Dedifferentiated amniotic fluid mesenchymal stem cell (primary cell): ENCODE results near the gene LYSMD3.

Experiments used
- DNase-seq: peaks from one replicate; pipeline ENCODE4 v3.0.0-alpha.2; 2016; ENCODE audit errors: extremely low spot score

LYSMD3 gene

DNA sequence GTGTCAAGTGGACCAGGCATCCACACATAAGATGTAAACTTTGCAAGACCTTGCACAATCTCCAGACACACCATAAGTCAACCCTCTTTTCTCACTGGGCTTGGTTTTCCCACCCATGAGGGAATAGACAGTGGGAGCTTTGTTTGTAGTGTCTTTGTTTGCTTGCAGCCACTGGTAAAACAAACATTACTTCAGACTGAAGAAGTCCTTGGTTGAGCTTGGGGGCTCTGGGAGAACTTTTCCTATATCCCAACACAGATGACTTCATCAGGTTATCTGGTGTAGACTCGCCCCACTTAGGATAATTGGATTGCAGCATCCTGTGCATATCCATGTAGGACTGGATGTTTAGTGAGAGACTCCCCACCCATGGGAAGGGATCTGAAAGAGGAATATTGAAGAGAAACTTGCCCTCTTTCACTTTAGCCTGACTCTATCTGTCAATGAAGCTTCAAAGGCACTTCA is 17.7 kb upstream of the LYSMD3 start:
- no peak for DNase-seq

DNA sequence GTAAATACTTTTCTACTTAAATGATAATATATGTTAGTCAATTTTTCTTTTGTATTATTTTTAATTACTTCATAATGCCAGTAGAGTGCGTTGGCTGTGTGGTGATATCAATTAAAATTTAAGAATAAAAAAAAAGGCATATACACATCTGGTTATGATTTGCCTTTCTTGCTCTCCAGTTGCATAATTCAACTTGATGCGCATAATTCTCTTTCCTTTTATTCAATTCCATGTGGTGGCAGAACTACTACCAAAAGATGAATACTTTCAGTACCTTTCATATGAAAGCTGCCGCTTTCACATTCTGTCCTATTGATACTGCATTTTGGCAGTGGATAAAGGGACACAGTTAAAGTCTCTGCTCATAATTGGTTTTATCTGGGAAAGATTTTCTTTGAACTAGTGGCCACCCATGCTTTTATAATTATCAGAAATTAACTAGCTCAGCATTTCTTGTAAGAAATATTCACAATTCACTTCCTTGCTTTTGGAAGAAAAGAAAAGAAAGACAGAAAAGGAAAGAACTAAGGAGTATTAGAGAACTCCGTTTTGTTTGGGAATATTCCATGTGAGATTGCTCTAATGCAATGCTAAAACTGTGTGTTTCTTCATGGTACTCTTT is 16.9 kb upstream of the LYSMD3 start:
- DNase-seq = no peak

DNA sequence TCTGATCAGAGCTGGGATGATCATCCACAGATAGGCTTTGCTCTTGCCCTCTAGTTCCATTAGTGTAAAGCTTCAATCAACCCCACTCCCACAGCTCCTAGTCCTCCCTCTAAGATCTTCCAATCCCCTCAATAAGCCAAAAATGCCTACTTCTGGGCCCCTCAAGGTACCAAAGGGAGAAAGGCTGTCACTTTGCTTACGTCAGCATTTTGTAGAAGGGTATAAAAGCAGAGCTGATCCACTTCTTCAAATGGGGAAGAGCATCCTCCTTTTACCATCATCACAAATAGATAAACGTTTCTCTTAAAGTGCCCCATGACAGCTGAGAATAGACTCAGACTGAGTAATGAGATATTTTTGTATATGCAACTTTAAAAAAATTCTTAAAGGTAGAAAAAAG is 16.1 kb upstream of the LYSMD3 start:
- DNase-seq = no peak

DNA sequence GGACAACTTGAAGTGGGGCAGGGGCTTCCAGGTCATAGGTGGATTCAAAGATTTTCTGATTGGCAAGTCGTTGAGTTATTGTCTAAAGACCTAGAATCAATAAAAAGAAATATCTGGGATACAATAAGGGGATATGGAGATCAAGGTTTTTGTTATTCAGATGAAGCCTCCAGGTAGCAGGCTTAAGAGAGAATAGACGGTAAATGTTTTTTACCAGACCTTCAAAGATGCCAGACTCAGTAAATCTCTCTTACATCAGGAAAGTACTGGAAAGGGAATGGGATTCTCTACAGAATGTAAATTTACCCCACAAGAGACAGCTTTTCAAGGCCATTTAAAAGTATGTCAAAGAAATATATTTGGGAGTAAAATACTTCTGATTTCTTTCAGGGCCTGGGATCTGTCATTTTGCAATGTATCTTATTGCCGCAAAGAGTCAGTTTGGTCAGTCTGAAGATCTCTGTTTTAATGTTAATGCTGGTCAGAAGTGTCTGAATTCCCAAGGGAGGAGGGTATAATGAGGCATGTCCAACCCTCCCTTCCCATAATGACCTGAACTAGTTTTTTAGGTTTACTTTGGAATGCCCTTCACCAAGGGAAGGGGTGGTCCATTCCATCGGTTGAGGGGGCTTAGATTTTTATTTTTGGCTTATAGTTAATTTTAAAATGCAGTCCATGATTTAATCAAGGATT is 13.6 kb upstream of the LYSMD3 start:
- no peak for DNase-seq

DNA sequence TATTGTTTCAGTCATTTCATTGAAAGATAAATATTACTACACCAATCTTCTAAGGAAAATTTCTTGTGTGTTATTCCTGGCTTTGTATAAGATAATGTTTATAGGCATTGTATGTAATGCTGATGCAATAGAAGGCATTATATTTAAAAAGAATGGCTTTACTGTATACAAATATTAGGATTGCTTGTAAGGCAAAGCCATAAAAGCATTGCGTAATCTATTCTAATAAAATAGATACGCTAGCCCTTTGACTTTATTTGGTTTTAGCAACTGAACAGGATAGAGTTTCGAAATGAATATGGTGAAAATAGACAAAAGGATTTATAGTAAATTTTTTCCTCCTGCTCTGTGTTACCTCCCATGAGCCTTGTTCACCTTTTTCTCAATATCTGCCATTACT is 5.5 kb upstream of the LYSMD3 start:
- no peak for DNase-seq

DNA sequence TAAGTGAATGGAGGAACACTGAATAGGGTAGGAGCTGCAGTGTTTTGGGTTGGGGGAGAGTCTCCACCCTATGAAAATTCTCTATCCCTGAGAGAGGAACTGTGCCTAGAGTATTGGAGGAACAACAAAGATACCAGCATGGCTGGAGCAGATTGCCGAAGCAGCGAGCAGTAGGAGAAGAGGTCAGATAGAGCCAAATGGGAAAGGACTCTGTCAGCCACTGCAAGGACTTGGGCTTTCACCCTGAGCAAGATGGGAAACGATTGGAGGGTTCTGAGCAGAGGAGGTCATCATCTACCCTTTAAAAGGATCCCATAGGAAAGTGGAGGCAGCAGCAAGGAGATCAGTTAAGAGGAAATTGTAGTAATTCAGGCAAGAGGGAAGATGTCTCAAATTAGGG is 4.4 kb upstream of the LYSMD3 start:
- DNase-seq = no peak

DNA sequence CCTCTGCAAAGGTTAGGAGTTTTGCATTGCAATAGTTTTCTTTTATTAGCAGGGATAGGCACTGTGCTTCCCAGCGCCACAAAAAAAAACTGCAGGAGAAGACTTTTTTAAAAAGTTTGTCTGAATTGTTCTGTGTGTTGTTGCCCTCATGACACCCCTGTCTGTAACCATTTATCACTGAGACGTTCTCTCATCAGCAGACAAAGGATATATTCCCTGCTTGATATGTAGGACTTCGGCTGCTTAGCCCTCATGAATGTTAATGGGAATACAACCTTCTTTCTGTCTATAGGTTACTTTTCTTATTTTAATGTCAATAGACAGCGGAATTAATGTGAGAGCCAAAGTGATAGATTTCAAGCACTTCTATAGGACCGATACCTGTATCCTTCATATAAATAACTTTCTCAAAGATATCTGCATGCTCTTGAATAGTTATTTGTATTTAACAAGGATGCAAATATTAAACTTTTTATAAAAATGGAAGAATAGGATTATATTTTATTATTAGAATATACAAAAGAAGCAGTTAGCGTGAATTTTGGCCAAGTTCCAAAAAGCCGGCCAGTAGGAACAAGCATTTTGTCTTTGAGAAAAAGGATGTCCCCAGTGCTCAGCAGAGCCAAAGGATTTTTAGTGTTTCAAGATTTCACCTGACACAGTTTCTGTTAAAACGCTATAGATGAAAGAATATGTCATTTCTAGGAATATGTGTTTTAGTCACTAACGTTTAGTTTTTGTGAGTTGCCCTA is 1.5 kb upstream of the LYSMD3 start:
- DNase-seq = no peak

DNA sequence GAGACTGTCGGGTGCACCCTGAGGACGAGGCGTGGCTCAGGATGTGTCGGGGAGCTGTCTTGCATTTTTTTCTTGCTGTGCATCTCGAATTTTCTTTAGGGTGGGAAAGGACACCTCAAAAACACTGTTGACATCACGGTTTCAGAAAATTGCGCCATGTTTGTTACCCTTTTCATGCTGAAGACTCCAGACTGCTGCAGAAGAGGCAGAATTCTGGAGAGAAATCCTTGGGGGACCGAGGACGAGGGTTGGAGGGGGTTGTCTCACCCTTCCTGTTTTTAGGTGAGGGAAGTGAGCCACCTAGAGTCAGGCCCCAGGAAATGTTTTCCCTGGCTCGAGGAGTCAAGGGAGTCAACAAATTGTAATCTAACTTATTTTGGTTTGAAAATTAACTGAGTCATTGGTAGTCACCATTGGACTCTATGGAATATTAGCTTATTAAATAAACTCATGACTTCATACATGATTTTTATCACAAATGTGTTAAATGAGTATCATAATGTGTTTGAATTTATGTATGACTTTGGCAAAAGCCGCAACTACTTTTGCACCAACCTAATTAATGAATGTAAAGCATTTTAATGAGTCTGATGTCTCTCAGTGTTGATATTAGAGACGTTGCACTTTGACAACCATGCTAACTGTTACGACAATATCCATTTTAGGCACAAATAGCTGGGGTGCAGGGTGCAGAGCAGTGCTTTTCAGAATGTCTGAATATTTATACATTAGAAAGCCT is 724 bp upstream of the LYSMD3 start:
- DNase-seq = peak; percentile 79

DNA sequence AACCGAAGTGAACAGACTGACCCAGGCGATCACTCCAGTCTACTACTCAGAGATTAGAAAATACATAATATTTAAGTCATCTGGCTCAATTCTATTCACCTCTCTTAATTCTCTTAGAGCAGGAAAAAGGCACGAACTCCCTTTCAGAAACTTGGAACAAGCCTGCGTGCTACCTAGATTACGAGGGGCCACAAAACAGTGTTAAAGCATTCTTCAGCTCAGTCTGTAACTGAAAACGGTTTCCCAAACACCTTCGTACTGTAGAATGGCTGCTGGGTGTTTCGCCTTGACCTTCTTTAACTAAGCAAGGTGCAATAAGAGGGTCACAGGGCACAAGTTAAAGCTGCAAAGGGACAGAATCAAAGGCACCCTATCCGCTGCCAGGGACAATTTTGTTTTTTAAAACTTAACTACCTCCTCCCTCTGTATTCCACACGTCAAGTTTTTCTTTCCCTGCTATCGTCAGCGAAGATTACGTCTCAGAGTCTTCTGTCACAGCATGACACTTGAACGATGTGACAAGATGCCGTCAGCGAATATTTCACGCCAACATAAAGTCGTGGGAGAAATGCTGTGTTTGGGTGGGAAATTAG is 687 bp downstream of the LYSMD3 start:
- peak; percentile 58 for DNase-seq

DNA sequence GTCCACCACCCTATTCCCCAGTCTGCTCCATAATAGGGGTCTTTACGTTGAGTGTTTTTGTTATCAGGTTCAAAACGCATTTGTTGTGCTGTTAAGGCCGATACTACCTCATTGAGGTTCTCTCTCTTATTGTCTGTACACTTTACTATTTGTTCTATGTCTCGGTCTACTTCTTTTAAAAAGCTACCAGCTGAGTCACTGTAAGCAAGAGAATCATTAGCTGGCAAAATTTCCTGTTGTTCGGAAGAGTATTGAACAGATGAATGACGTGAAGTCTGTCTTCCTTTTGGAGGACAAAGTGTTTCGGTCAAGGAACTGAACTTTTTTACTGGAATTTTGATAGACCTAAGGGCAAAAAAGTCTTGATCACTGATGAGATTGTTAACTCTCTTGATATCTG is 10.3 kb downstream of the LYSMD3 start:
- no peak for DNase-seq

DNA sequence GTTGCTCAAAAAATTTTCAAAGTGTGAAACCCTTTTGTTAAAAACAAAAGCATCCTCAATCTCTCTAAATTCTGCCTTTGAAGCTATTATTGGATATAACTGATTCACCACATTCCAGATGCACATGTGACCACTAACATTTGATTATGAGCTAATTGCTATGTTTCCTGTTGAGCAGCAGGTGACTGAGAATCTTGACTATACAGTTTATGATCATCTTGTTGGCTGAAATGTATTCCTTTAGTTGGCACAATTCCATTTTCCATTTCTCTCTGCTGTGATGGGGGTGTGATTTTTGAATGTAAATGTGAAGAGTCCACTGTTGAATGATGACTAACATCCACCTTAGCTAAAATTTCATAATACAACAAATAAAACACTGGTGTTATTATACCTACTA is 10.7 kb downstream of the LYSMD3 start:
- no peak for DNase-seq

DNA sequence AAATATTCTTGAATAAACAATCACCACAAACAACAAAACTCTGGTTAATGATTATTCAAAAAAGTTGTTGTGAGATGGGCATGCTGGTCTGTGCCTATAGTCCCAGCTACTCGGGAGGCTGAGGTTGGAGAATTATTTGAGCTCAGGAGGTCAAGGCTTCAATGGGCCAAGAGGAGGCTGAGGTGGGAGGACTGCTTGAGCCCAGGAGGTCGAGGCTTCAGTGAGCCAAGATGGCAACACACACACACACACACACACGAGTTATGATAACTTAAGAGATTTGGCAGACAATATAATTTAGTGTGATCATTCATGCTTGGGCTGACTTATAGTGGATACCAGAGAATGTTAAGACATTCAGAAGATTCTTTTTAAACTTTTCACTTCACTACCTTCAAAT is 14.9 kb downstream of the LYSMD3 start:
- DNase-seq = no peak

DNA sequence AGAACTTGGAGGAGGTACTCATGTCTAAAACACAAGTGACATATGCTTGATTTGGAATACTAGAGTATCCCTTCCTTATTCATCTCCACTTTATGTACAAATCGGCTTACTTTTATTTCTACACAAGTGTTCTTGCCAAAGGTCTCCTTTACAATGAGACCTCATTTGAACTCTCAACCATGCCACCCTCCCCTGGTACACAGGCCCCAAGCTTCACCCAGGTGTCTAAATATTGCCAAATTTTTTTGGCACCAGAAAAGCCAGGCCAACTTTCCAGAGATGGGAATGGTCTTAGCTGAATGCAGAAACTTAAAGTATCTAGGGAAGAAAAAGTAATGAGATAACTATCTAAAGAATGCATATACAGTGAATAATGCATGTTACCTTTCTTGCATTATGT is 18.9 kb downstream of the LYSMD3 start:
- no peak for DNase-seq

DNA sequence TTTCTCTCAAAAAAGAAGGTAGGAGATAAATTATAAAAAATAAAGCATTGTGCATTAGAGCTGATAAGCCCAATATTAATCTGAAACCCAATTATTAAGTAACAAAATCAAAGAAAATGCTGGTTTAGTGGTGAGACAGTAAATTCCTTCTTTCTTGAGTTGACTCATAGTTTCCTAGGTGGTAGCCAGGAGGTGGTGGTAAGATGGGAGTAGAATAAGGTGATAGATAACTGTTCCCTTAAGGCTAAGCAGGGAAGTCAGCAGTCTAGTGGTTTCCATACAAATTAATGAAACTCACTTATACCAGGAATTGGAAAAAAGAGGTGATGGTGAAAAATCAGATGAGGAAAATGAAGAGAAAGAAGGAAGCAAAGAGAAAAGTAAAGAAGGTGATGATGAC is 23.2 kb downstream of the LYSMD3 start:
- no peak for DNase-seq

DNA sequence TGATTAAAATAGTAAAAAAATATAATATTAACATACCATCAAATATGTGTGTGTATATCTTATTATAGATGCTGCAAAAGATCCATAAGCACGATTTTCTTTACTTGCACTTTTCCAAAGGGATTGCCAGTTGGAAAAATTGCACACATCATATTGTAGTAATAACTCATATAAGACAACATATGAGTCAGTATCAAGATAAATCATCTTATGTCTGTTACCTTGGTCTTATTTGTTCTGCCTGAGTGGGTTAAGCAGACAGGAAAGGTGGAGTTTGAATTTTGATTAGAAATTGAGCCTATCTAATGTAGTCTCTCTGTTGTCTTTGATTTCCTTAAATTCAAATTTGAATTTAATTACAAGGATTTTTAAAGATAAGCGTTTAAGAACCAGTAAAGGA is 24.6 kb downstream of the LYSMD3 start:
- DNase-seq = no peak

DNA sequence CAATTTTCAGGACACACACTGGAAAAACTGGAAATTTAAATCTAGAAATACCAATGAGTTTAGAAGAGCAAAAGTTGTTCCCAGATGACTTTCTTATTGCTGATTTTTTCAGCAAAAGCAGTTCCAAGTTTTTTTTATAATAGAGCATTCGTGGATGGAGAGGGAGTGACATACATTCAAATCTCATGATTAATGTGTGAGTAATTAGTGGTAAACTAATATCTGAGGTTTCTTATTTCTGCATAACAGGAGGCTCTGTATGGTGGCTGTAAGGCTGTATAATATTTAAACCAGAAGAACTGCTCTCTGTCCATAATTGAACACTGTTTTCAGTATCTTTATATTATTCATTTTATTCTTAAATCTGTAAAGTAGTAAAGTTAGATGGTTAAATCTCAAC is 25.8 kb downstream of the LYSMD3 start:
- no peak for DNase-seq

DNA sequence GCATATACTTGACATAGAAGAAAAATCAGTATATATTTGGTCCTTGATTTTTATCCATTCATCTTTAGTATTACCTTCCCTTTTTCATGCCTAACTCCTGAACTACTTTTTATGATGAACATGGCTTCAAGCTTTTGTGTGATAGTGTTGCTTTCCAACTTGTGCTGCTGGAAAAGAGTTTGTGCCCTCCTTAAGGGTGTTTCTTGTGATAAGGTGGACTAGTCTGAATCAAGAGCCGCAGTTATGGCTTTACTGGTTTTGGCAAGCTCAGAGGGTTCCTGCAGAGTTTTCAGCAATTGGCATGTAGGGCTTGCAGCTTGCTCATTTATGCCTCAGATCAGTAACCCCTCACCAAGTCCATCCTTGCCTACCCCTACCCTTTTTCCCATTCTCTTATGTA is 34.2 kb downstream of the LYSMD3 start:
- no peak for DNase-seq

DNA sequence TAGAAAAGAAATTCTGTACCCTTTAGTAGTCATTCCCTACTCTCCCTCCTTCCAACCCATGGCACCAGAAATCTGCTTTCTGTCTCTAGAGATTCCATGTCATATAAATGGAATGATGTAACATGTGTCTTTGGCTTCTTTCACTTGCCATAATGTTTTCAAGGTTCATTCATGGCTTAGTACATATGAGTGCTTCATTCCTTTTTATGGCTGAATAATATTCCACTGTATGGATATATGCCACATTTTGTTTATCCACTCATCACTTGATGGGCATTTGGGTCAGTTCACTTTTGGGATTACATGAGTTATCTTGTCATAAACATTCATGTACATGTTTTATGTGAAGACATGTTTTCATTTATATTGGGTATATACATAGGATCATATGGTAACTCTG is 35.3 kb downstream of the LYSMD3 start:
- DNase-seq = no peak

DNA sequence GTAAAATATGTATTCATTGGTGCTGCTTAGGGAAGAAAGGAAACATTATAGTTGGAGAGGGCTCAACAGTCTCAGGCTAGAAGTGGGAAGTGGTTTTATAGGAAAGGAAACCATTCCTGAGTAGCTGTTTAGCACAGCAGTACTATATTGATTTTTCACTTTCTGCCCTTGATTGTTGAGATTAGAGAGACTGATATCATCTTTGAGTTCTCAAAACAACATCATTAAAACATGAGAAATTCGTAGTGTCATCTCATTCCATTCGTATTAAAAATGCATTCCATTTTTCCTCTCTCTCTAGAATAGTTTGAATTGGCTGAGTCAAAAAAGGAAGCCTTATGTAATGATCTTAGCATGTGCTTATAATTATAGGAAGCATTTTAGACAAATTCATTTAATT is 40.6 kb downstream of the LYSMD3 start:
- peak; percentile 75 for DNase-seq

DNA sequence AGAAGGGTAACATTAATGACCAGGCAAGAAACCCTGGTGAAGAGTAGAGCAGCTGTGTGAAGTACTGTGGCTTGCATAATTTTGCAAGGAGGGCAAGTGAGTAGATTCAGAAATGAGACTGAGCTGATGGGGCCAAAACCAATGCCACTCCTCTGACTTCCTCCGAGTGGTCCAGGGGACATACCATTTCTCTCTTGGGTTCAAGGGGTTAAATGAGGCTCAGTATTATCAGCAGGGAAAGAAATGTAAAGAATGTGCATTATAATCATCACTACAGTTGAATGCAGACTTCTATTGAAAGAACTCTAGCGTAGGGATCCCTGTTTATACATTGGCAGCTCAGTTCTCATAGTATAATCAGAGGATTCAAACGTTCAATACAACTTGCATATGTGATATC is 44.8 kb downstream of the LYSMD3 start:
- DNase-seq = no peak

DNA sequence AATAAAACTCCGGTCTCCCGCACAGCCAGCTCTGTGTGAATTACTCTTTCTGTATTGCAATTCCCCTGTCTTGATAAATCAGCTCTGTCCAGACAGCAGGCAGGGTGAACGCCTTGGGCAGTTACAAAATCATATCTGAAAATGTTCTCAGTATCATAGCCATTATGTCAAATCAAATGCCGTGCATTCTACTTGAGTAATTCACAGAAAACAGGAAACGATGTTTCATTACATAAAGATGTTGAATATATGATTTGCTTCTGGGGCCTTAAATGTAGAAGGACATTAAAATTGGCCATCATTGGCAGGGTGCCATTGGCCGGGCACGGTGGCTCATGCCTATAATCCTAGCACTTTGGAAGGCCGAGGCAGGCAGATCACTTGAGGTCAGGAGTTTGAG is 46.2 kb downstream of the LYSMD3 start:
- DNase-seq = no peak

DNA sequence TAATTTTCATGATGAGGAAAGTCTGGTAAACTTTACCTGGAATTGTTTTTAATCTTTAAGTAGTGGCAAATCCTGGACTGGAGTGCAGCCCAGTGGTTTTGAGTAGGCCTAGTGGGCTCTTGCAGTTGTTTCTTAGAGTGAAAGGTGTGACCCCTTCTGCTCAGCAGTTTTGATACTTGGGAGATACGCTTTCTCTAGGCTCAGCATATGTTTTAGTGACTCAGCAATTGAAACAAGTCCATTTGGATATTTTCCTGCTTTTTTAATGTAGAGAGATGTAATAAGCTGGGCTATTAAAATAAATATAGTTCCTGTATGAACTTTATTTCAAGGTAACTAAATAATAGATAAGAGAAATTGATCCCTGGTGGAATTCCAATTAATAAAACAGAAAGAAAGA is 48.7 kb downstream of the LYSMD3 start:
- DNase-seq = no peak
